ENCODE data around the gene LAMB1.
A peak's percentile ranks its signal among the peaks of the same experiment; 100 is the strongest.

LAMB1 gene

GRCh38 chr7:108014747-108015682 is 12.1 kb upstream of the LAMB1 start:
- no peak for ATAC-seq (replicated peaks; ENCODE audit: extremely low read depth, poor library complexity, severe bottlenecking)
- H3K4me3 Mint-ChIP-seq = no peak overlapping the region
- peaks cover 44% of the 10 kb centered on the region for H3K27me3 Mint-ChIP-seq
- no peaks in the 10 kb centered on the region for H3K36me3 Mint-ChIP-seq (ENCODE audit: insufficient read depth)
- H3K9me3 Mint-ChIP-seq = no peaks in the 10 kb centered on the region
- no peak overlapping the region for H3K27ac Mint-ChIP-seq (ENCODE audit: low read depth)
- DNase-seq (ENCODE audit: low spot score in 2 of 2) = no peak
- H3K4me1 Mint-ChIP-seq = no peaks in the 10 kb centered on the region

- peaks cover 37% of the 10 kb centered on the region for H3K27me3 Mint-ChIP-seq
- no peak overlapping the region for H3K27ac Mint-ChIP-seq (ENCODE audit: low read depth)
- no peaks in the 10 kb centered on the region for H3K36me3 Mint-ChIP-seq (ENCODE audit: insufficient read depth)
- no peaks in the 10 kb centered on the region for H3K9me3 Mint-ChIP-seq
- no peaks in the 10 kb centered on the region for H3K4me1 Mint-ChIP-seq
- DNase-seq (ENCODE audit: low spot score in 2 of 2) (no peak), ATAC-seq (replicated peaks; ENCODE audit: extremely low read depth, poor library complexity, severe bottlenecking) (no peak)
- H3K4me3 Mint-ChIP-seq = no peak overlapping the region
Measured at GRCh38 chr7:108014215-108014614, 11.3 kb upstream of the LAMB1 start.

- no peak for ATAC-seq (replicated peaks; ENCODE audit: extremely low read depth, poor library complexity, severe bottlenecking)
- H3K36me3 Mint-ChIP-seq (ENCODE audit: insufficient read depth) = no peaks in the 10 kb centered on the region
- no peak overlapping the region for H3K4me3 Mint-ChIP-seq
- no peaks in the 10 kb centered on the region for H3K4me1 Mint-ChIP-seq
- DNase-seq (ENCODE audit: low spot score in 2 of 2) = no peak
- no peak overlapping the region for H3K27ac Mint-ChIP-seq (ENCODE audit: low read depth)
- peaks cover 25% of the 10 kb centered on the region for H3K27me3 Mint-ChIP-seq
- H3K9me3 Mint-ChIP-seq = no peaks in the 10 kb centered on the region
Measured at GRCh38 chr7:108012499-108013430, 9.8 kb upstream of the LAMB1 start.

- H3K27me3 Mint-ChIP-seq = peaks cover 40% of the 10 kb centered on the region
- no peak overlapping the region for H3K4me3 Mint-ChIP-seq
- no peaks in the 10 kb centered on the region for H3K36me3 Mint-ChIP-seq (ENCODE audit: insufficient read depth)
- no peak for ATAC-seq (replicated peaks; ENCODE audit: extremely low read depth, poor library complexity, severe bottlenecking)
- no peaks in the 10 kb centered on the region for H3K9me3 Mint-ChIP-seq
- DNase-seq (ENCODE audit: low spot score in 2 of 2) = no peak
- H3K4me1 Mint-ChIP-seq = no peaks in the 10 kb centered on the region
- no peak overlapping the region for H3K27ac Mint-ChIP-seq (ENCODE audit: low read depth)
Measured at GRCh38 chr7:108010377-108010776, 7.4 kb upstream of the LAMB1 start.

- H3K4me3 Mint-ChIP-seq = no peak overlapping the region
- H3K9me3 Mint-ChIP-seq = no peaks in the 10 kb centered on the region
- ATAC-seq (replicated peaks; ENCODE audit: extremely low read depth, poor library complexity, severe bottlenecking) (no peak), DNase-seq (ENCODE audit: low spot score in 2 of 2) (no peak)
- no peaks in the 10 kb centered on the region for H3K36me3 Mint-ChIP-seq (ENCODE audit: insufficient read depth)
- no peak overlapping the region for H3K27ac Mint-ChIP-seq (ENCODE audit: low read depth)
- H3K27me3 Mint-ChIP-seq = peaks cover 45% of the 10 kb centered on the region
- no peaks in the 10 kb centered on the region for H3K4me1 Mint-ChIP-seq
Measured at GRCh38 chr7:108009873-108010272, 6.9 kb upstream of the LAMB1 start.

- H3K27me3 Mint-ChIP-seq = peaks cover 56% of the 10 kb centered on the region
- no peaks in the 10 kb centered on the region for H3K9me3 Mint-ChIP-seq
- DNase-seq (ENCODE audit: low spot score in 2 of 2) (no peak), ATAC-seq (replicated peaks; ENCODE audit: extremely low read depth, poor library complexity, severe bottlenecking) (no peak)
- no peak overlapping the region for H3K27ac Mint-ChIP-seq (ENCODE audit: low read depth)
- H3K36me3 Mint-ChIP-seq (ENCODE audit: insufficient read depth) = no peaks in the 10 kb centered on the region
- H3K4me3 Mint-ChIP-seq = no peak overlapping the region
- peaks cover 5% of the 10 kb centered on the region for H3K4me1 Mint-ChIP-seq
Measured at GRCh38 chr7:108008827-108009226, 5.9 kb upstream of the LAMB1 start.

GRCh38 chr7:108008240-108008639 is 5.3 kb upstream of the LAMB1 start:
- ATAC-seq (replicated peaks; ENCODE audit: extremely low read depth, poor library complexity, severe bottlenecking) = no peak
- Mint-ChIP-seq H3K27me3 (peaks cover 59% of the 10 kb centered on the region), H3K4me3 (no peak overlapping the region), H3K4me1 (peaks cover 7% of the 10 kb centered on the region), H3K27ac (ENCODE audit: low read depth) (no peak overlapping the region), H3K36me3 (ENCODE audit: insufficient read depth) (no peaks in the 10 kb centered on the region), H3K9me3 (no peaks in the 10 kb centered on the region)
- DNase-seq (ENCODE audit: low spot score in 2 of 2) = no peak

GRCh38 chr7:108007762-108008161 is 4.8 kb upstream of the LAMB1 start:
- no peak overlapping the region for H3K27ac Mint-ChIP-seq (ENCODE audit: low read depth)
- H3K36me3 Mint-ChIP-seq (ENCODE audit: insufficient read depth) = peaks cover under 1% of the 10 kb centered on the region
- ATAC-seq (replicated peaks; ENCODE audit: extremely low read depth, poor library complexity, severe bottlenecking) (no peak), DNase-seq (ENCODE audit: low spot score in 2 of 2) (no peak)
- H3K4me1 Mint-ChIP-seq = peaks cover 7% of the 10 kb centered on the region
- H3K27me3 Mint-ChIP-seq = peaks cover 54% of the 10 kb centered on the region
- no peaks in the 10 kb centered on the region for H3K9me3 Mint-ChIP-seq
- no peak overlapping the region for H3K4me3 Mint-ChIP-seq

GRCh38 chr7:108007261-108007660 is 4.3 kb upstream of the LAMB1 start:
- Mint-ChIP-seq H3K36me3 (ENCODE audit: insufficient read depth) (peaks cover 1% of the 10 kb centered on the region), H3K9me3 (no peaks in the 10 kb centered on the region), H3K4me3 (no peak overlapping the region), H3K27me3 (peaks cover 49% of the 10 kb centered on the region), H3K27ac (ENCODE audit: low read depth) (no peak overlapping the region), H3K4me1 (peaks cover 7% of the 10 kb centered on the region)
- ATAC-seq (replicated peaks; ENCODE audit: extremely low read depth, poor library complexity, severe bottlenecking) = no peak
- DNase-seq (ENCODE audit: low spot score in 2 of 2) = no peak

- no peak for DNase-seq (ENCODE audit: low spot score in 2 of 2)
- peaks cover 57% of the 10 kb centered on the region for H3K27me3 Mint-ChIP-seq
- peaks cover 1% of the 10 kb centered on the region for H3K36me3 Mint-ChIP-seq (ENCODE audit: insufficient read depth)
- peaks cover 7% of the 10 kb centered on the region for H3K4me1 Mint-ChIP-seq
- no peak for ATAC-seq (replicated peaks; ENCODE audit: extremely low read depth, poor library complexity, severe bottlenecking)
- no peak overlapping the region for H3K27ac Mint-ChIP-seq (ENCODE audit: low read depth)
- H3K9me3 Mint-ChIP-seq = no peaks in the 10 kb centered on the region
- peak overlapping the region; percentile 49 for H3K4me3 Mint-ChIP-seq
Measured at GRCh38 chr7:108004220-108005142, 1.5 kb upstream of the LAMB1 start.

- no peak for DNase-seq (ENCODE audit: low spot score in 2 of 2)
- ATAC-seq (replicated peaks; ENCODE audit: extremely low read depth, poor library complexity, severe bottlenecking) = no peak
- Mint-ChIP-seq H3K9me3 (no peaks in the 10 kb centered on the region), H3K4me3 (peak overlapping the region; percentile 49), H3K36me3 (ENCODE audit: insufficient read depth) (peaks cover 1% of the 10 kb centered on the region), H3K27me3 (peaks cover 66% of the 10 kb centered on the region), H3K27ac (ENCODE audit: low read depth) (no peak overlapping the region), H3K4me1 (peaks cover 7% of the 10 kb centered on the region)
Measured at GRCh38 chr7:108003599-108003935, 606 bp upstream of the LAMB1 start.

All from central memory CD8-positive, alpha-beta T cell (primary cell).